GM06990 (cell line): ENCODE data around the gene LRRC45.

Source experiments
- DNase-seq: peaks from one replicate; pipeline ENCODE4 v3.0.0-alpha.2; 2011; ENCODE audit not compliant: insufficient read length; ENCODE audit errors: extremely low read depth
- H3K27me3 ChIP-seq: replicated peaks from 2 replicates; pipeline ENCODE4 v1.6.0; 2011; ENCODE audit warnings: low read length; ENCODE audit not compliant: control insufficient read depth, insufficient read depth
- H3K36me3 ChIP-seq: 2 replicates; pipeline ENCODE4 v1.5.1; 2011; ENCODE audit warnings: low read length; ENCODE audit not compliant: control insufficient read depth, insufficient read depth
- H3K4me3 ChIP-seq: replicated peaks from 2 replicates; pipeline ENCODE4 v1.5.1; 2011; ENCODE audit warnings: low read depth, mild to moderate bottlenecking, control low read depth, low read length
- CTCF ChIP-seq: IDR thresholded peaks from 2 replicates; pipeline ENCODE4 v1.5.1; 2011; ENCODE audit warnings: low read length, control low read depth, mild to moderate bottlenecking, inconsistent platforms; ENCODE audit not compliant: insufficient read depth, poor library complexity, severe bottlenecking

Gene LRRC45

DNA sequence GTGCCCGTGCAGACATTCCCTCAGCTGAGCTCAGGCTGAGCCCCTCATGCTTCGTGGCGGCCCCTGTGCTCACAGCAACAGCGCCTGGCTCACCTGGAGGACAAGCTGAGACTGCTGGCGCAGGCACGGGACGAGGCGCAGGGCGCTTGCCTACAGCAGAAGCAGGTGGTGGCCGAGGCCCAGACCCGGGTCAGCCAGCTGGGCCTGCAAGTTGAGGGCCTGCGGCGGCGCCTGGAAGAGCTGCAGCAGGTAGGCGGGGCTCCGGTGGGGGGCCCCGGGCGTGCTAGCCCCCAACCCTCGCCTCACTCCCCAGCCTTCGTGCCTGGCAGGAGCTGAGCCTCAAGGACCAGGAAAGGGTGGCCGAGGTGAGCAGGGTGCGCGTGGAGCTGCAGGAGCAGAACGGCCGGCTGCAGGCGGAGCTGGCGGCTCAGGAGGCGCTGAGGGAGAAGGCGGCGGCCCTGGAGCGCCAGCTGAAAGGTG lies 6.9 kb downstream of the LRRC45 start:
- Histone ChIP-seq H3K36me3 (no peaks in the 10 kb centered on the region; the same call in none of the 2 replicates), H3K4me3 (no peak overlapping the region), H3K27me3 (no peaks in the 10 kb centered on the region)
- no peak for DNase-seq
- no peak for TF ChIP-seq CTCF

DNA sequence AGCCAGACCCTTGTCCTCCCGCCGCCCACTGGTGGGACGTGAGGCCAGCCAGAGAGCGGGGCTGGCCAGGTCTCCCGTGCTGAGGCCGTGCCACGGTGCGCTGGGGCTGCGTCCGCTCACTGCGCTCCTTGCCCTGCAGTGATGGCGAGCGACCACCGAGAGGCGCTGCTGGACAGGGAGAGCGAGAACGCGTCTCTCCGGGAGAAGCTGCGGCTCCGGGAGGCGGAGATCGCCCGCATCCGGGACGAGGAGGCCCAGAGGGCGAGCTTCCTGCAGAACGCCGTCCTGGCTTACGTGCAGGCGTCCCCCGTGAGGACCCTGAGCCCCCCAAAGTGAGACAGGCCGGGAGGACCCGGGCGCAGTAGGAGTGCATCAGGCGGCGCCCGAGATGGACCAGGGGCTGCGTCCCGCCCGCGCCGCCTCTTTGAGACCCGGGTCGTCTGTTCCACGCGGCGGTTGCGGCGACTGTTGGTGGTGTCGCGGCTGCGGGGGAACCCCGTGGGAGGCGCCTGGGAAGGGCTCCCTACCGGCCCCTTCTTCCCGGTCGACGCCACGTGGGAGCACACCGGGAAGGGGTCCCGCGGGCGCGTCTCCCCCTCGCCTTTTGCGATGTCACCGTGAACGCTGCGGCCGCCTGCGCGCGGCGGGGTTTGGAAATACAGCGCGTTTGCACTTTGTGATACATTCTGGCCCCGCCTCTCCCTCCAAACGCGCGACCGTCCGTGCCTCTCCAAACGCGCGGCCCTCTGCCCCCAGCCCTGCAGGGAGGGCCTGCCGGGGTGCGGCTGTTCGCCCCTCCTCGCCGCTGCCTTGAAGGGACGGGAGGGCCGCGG lies 7.6 kb downstream of the LRRC45 start:
- Histone ChIP-seq H3K27me3 (no peaks in the 10 kb centered on the region), H3K4me3 (peak overlapping the region; percentile 54), H3K36me3 (no peaks in the 10 kb centered on the region; the same call in none of the 2 replicates)
- peak; percentile 80 for DNase-seq
- TF ChIP-seq CTCF: peak; percentile 94

GRCh38 chr17:82031303-82031884 lies 8.3 kb downstream of the LRRC45 start, which contains the start of gene RAC3:
TSS of gene RAC3 (plus strand) at chr17:82031678. CDS start at chr17:82031762, 84 bp downstream.
- no peak for DNase-seq
- TF ChIP-seq CTCF: no peak
- Histone ChIP-seq H3K27me3 (no peaks in the 10 kb centered on the region), H3K36me3 (no peaks in the 10 kb centered on the region; the same call in none of the 2 replicates), H3K4me3 (peak within 1 kb of the TSS; percentile 54)

DNA sequence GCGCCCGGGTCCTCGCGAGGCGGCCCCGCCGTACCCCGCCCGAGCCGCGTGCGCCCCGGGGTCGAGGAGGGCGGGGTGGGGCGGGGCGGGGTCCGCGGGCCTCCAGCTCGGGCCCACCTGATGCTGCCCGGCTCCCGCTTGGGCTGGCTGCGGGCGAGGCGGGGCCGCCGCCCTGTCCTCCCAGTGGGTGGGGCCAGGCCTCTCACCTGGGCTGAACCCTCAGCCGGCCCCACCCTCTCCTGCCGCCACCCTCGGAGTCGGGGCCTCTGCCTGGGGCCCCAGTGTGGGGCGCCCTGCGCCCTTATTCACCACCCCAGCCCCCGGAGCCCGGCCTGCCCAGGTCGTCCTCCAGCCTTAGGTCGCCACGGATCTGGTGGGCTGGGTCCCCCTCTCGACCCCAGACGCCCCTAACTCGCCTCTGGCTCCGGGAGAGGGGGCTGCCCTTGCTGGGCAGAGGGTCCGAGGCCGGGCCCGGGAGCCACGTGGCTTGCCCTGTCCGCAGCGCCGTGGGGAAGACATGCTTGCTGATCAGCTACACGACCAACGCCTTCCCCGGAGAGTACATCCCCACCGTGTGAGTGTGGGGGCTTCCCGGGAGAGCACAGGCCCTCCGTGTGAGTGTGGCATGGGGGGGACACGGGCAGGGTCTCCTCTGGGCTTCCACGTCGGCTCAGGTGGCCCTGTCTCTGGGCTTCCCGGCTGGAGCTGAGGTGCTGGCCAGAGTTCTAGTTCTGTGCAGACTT lies 9.0 kb downstream of the LRRC45 start:
- TF ChIP-seq CTCF: peak; percentile 5
- DNase-seq: no peak

GRCh38 chr17:82033359-82034085 lies 10.4 kb downstream of the LRRC45 start:
- Histone ChIP-seq H3K4me3 (no peak overlapping the region), H3K27me3 (no peaks in the 10 kb centered on the region), H3K36me3 (no peaks in the 10 kb centered on the region; the same call in 1 of the 2 replicates)
- no peak for DNase-seq
- no peak for TF ChIP-seq CTCF

More for the DNA sequence above, 9.0 kb downstream of the LRRC45 start:
- Histone ChIP-seq H3K4me3 (peak overlapping the region; percentile 23), H3K27me3 (no peaks in the 10 kb centered on the region), H3K36me3 (no peaks in the 10 kb centered on the region; the same call in none of the 2 replicates)
